HG03571 (cell line): ENCODE data around the gene AQP6.

Experiments used
- ATAC-seq: cut with Tn5 transposase; IDR thresholded peaks from one replicate; pipeline ENCODE4 v1.9.1; 2021; ENCODE audit not compliant: unreplicated experiment

Gene AQP6

GRCh38 chr12:49972641-49973360 lies at the start of gene AQP6:
TSS of gene AQP6 (plus strand) at chr12:49972947. CDS start at chr12:49973174, 227 bp downstream.
- no peak for ATAC-seq

GRCh38 chr12:49923035-49923644 lies 49.6 kb upstream of the AQP6 start:
- ATAC-seq, result no peak

- no peak for ATAC-seq
Measured at GRCh38 chr12:49923880-49924556, 48.7 kb upstream of the AQP6 start.

- no peak for ATAC-seq
Measured at GRCh38 chr12:49924628-49925246, 48.0 kb upstream of the AQP6 start.

GRCh38 chr12:49925433-49926204 lies 47.1 kb upstream of the AQP6 start:
- no peak for ATAC-seq

- ATAC-seq, result no peak
Measured at GRCh38 chr12:49928471-49928870, 44.3 kb upstream of the AQP6 start.

GRCh38 chr12:49929581-49929980 lies 43.2 kb upstream of the AQP6 start:
- no peak for ATAC-seq

- ATAC-seq, result no peak
Measured at GRCh38 chr12:49930515-49931288, 42.0 kb upstream of the AQP6 start.

GRCh38 chr12:49932023-49932422 lies 40.7 kb upstream of the AQP6 start:
- no peak for ATAC-seq

- no peak for ATAC-seq
Measured at GRCh38 chr12:49932533-49933130, 40.1 kb upstream of the AQP6 start.

- no peak for ATAC-seq
Measured at GRCh38 chr12:49933796-49934195, 39.0 kb upstream of the AQP6 start.

- ATAC-seq, result no peak
Measured at GRCh38 chr12:49934505-49934904, 38.2 kb upstream of the AQP6 start.

GRCh38 chr12:49936925-49937324 lies 35.8 kb upstream of the AQP6 start:
- ATAC-seq, result no peak

- no peak for ATAC-seq
Measured at GRCh38 chr12:49937639-49938300, 35.0 kb upstream of the AQP6 start.

GRCh38 chr12:49939307-49939706 lies 33.4 kb upstream of the AQP6 start:
- no peak for ATAC-seq

- ATAC-seq, result no peak
Measured at GRCh38 chr12:49939707-49940106, 33.0 kb upstream of the AQP6 start.

GRCh38 chr12:49941556-49942511 lies 30.9 kb upstream of the AQP6 start:
- no peak for ATAC-seq

- no peak for ATAC-seq
Measured at GRCh38 chr12:49942512-49942893, 30.2 kb upstream of the AQP6 start.
